GM18873 (cell line): ENCODE measurements around the gene CLGN.

Experiments
- ATAC-seq: cut with Tn5 transposase; IDR thresholded peaks from one replicate; pipeline ENCODE4 v1.9.1; 2021; ENCODE audit warnings: mild to moderate bottlenecking, moderate library complexity, moderate number of reproducible peaks; ENCODE audit not compliant: unreplicated experiment, low FRiP score

The CLGN gene

GRCh38 chr4:140342620-140343019 is 84.8 kb downstream of the CLGN start:
- ATAC-seq: no peak
